Stimulated activated CD4-positive, alpha-beta T cell treated with anti-CD3 and anti-CD28 coated beads, TNF-alpha, amount 100 ng/mL, for 48 hours (primary cell): ENCODE results near the gene MBNL1.
"Not testable (repeated sequence)": the region's sequence is repeated elsewhere in the genome, so short reads cannot be mapped to it uniquely, and the experiment has no call there.

Source experiments
- DNase-seq, 3 donors: peaks; one replicate each; pipeline ENCODE4 v3.0.0-alpha.2; 2020; ENCODE audit warnings: low read depth in 3 of 3

MBNL1 gene

GRCh38 chr3:152376351-152377183, 107.8 kb downstream of the MBNL1 start:
- DNase-seq: no peak

DNA sequence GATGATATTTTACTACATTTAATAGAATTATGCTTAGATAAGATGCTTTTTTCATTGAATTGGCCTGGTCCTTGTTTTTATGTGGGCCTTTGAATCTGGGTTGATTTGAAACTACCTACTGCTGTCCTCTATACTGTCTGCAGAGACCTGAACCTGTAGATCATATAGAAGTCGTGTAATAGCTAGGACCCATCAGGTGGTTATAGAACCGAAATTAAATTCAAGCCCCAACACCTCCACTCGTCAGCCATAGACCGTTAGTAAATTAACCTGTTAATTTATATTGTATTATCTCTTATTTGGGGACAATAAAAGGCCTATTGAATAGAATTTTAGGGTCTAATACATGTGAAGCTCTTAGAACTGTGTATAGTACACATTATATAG, 108.4 kb downstream of the MBNL1 start:
- no peak for DNase-seq

- DNase-seq: no peak
These were observed 110.8 kb downstream of the MBNL1 start for GRCh38 chr3:152379415-152380042.

GRCh38 chr3:152380043-152380442, 111.3 kb downstream of the MBNL1 start:
- DNase-seq: no peak

- DNase-seq: no peak
These were observed 113.2 kb downstream of the MBNL1 start for GRCh38 chr3:152381881-152382295.

DNA sequence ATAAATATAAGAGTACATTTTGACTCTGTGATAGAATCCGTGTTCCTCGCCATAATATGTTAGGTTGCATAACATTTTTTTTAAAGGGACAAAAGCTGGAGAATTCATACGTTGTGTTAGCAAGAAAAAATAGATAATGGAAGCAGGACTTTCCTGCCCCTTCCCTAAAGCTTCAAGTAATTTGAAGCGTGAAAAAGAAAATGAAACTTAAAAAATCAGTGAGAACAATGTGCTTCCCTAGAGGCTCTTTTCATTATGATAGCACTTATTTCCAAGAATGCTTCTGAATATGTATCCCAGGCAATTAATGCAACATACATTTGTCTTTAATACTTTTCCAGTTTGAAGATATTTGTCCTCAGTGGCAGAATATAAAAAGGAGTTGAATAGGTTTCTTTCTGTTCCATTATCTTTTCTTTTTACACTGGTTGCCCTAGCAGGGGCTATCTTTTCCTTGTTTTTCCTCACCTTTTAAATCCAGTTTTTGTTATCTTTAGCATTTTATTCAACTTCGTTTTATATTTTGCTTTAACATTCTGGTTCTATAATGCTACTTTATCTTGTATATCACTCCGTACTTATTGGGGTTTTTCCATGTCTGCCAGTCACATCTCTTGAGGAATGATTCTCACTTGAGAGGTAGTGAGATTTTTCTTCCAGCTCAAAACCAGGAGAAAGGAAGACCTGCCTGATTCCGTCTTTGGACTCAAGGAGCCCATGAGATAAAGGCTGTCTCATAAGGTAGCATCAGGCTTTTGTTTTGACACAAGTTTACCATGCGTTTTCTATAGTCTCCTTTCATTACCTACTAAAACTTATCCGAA, 113.8 kb downstream of the MBNL1 start:
- DNase-seq: no peak

DNA sequence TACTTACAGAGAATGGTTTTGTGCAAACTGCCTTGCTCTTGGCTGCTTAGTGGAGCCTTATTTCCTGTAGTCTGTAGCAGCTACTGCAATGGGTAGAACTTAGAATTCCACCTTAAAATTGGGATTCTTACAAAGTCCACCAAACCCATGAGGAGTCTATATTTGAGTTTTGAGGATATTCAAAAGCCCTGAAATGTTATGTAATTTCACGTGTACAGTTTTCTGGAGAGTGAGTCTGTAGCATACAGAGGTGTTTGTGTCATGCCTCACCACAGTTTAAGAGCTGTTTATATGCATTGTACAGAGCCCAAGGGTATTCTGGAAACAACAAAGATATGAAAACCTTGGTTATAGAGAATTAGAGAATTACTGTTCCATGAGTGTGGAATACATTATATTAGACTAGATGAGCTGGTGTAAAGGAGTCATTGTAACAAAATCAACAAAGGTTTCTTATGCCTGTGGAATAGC, 114.4 kb downstream of the MBNL1 start:
- DNase-seq: no peak

DNA sequence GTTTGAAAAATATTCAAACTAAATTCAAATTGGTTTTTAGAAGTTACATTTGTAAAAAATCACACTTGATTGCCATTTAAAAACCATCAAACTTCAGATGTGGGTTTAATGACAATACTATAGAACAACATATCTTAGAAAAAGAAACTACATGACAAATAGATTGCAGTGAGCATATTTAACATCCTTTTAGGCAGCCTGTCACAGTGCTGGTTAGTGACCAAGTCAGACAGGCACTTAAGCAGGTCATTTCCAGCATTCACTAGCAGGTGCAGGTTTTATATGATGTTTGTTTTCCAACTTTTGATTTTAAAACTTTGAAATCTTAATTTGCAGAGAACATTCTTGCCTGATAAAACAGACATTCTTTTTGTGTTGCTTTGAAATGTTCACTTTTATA, 115.7 kb downstream of the MBNL1 start:
- DNase-seq: no peak

DNA sequence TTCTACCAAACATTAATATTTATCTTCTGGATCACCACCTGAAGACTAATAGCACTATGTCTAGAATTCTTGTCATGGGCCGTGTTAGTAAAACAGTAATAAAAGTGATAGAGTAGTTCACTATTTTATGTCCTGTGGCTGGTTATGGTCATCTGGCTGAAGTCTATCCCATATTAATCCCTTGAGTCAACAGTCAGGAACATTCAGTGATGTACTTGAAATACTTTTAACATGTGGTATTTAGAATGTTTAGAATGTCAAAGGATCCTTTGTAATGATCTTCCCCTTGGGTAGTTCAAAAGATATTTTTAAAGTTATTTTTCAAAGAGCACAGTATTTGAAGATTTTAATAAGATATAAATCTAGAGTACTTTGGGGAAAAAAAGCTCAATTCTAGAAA, 117.0 kb downstream of the MBNL1 start:
- no peak for DNase-seq

DNA sequence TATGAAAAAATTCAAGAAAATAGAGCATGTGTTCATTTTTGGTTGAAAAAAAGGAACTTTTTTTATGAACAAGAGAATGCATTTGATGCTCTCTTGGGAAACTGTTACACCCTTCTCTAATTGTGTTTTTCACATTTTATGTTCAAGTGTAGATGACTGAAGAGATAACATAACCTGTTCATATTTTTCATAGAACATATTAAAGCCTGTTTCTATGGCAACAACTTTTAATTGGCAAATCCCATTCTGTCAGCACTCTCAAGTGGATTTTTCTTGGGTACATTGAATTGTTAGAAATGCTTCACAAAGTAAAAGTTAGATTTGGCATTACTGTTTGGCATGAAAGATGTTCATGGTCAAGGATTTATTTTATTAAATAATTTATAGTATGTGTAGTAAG, 117.5 kb downstream of the MBNL1 start:
- no peak for DNase-seq

GRCh38 chr3:152388631-152389030, 119.9 kb downstream of the MBNL1 start:
- DNase-seq: no peak

DNA sequence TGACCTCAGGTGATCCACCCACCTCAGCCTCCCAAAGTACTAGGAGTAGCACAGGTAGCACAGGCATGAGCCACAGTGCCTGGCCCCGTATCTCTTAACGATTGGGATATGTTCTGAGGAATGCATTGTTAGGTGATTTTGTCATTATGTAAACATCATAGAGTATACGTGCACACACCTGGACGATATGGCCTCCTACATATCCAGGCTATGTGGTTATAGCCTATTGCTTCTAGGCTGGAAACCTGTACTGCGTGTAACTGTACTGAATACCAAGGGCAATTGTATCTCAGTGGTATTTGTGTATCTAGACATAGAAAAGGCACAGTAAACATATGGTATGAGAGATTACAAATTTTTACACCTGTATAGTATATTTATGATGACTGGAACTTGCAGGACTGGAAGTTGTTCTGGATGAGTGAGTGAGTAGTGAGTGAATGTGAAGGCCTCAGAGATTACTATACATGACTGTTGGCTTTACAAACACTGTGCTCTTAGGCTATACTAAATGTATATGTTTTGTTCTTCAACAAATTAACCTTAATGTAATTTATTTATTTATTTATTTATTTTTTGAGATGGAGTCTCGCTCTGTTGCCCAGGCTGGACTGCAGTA, 120.7 kb downstream of the MBNL1 start:
- no peak for DNase-seq

DNA sequence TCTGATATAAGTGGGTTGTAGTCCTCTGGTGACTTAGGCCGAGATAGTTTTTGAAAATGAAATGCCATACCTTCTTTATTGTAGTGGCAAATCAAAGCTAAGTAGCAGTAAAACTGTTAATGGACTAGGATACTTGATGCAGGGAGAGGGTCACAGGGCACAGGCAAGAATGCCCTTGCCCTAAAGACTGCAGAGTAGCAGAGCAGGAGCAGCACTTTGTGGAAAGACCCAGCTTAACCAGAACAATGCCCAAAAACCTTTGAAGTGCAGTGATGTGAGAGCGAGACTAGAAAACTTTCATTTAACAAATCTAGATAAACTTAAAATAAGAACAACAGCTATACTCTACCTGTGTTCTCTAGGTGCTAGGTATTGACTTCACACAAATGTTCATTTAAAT, 121.9 kb downstream of the MBNL1 start:
- no peak for DNase-seq

GRCh38 chr3:152391671-152392070, 122.9 kb downstream of the MBNL1 start:
- no peak for DNase-seq

DNA sequence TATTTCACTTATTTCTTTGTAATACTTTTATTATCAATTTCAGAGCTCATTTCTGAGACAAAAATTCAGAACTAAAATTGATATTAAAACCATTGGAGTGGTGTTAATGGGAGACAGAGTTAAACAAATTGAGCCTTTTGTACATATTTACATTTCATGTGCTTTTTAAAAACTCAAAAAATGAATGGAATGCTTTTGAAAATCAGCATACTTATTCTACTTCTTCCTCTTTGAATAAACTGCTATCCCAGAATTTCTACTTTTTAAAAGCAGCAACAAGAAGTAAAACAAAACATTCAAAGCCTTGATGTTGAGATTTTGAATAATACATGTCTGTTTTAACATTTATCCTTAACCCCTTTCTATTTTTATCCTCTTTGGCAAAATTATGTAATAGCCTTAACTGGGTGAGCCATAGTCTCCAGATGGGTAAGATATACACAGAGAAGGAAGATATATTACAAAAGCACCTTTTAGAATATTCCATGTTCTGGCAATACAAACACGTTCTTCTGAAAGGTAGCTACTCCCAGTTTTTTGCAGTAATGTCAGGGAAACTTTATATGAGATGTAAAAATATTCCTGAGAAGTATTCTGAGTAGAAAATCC, 123.6 kb downstream of the MBNL1 start:
- DNase-seq: no peak

DNA sequence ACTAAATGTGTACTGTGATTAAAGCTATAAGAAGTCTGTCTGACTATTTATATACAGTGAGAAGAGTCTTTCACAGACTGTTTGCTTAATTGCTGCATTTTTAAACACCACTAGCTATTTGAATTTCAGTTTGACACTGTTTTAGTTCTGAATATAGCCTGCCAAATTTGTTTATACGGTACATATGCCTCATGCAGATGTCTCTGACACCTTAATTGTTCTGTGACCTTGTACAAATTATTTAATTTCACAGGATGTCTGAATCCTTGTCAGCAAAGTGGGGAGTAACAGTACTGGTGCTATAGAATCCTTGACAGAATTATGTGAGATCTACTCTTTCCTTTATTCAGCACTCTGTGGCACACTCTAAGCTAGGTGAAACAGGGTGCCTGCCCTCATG, 125.5 kb downstream of the MBNL1 start:
- no peak for DNase-seq

GRCh38 chr3:152395764-152396163, 127.0 kb downstream of the MBNL1 start:
- no peak for DNase-seq

- no peak for DNase-seq
These were observed 128.1 kb downstream of the MBNL1 start for GRCh38 chr3:152396867-152397266.

DNA sequence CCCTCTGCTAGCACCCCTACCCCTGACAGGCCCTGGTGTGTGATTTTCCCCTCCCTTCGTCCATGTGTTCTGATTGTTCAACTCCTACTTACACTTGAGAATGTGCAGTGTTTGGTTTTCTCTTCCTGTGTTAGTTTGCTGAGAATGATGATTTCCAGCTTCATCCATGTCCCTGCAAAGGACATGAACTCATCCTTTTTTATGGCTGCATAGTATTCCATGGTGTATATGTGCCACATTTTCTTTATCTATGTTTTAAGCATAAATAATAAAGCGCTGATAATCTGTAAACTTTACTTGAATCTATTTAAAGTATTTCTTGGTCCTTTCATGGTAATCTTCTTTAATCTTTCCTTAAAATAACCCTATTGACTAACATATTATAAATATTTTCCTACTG, 128.6 kb downstream of the MBNL1 start:
- DNase-seq: not testable (repeated sequence)

GRCh38 chr3:152398495-152398894, 129.8 kb downstream of the MBNL1 start:
- no peak for DNase-seq

DNA sequence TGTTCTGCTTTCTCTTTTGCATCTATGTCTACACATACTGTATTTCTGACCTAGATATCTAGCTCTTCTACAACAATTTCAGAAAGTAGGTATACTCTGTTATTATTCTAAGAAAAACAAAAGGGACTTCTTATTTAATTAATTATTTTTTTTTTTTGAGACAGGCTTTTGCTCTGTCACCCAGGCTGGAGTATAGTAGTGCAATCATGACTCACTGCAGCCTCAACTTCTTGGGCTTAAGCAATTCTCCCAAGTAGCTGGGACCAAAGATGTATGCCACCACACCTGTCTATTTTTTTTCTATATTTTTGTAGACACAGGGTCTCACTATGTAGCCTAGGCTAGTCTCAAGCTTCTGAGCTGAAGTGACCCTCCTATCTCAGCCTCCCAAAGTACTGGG, 130.6 kb downstream of the MBNL1 start:
- DNase-seq: no peak

DNA sequence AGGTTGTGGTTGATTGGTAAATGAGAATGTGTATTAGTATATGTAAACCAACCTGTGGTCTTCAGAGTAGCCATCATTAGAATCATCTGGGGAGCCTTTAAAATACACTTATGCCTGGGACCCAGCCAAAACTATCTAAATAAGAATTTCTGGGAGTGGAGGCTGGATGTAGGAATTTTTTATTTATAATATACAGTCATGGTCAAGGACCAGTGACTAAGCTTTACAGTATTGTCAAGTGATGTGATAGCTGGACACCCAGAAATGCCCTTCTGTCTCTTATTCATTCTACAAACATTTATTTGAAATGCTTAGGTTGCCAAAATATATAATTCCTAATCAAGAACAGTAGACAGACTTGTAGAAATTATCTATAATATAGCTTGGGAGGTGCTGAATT, 132.2 kb downstream of the MBNL1 start:
- no peak for DNase-seq
